ENCODE results near the gene SLFN14. TPM values are rescaled to one million over a fixed set of nuclear protein-coding genes. Genes with fewer than 3 reads are reported as not detected.

SLFN14 gene
- total RNA-seq, 5 donors from 2014 or later (not counting 1 experiment from before 2014, with no cell fraction given), result not detected

- H3K27ac Mint-ChIP-seq, result peak overlapping the region in 1 of 2 donors; percentile 42
Observed at GRCh38 chr17:35584061-35584460, 23.4 kb upstream of the SLFN14 start.

GRCh38 chr17:35578929-35579432 is 18.4 kb upstream of the SLFN14 start:
- WGBS (ENCODE audit: insufficient coverage), result 1% methylated on average over 8 of the region's 11 CpGs
- Mint-ChIP-seq H3K9me3 (no peaks in the 10 kb centered on the region), H3K4me3 (peak overlapping the region; percentile 94 to 97 (median 97)), H3K27me3 (no peaks in the 10 kb centered on the region), H3K36me3 (peaks cover 5% of the 10 kb centered on the region), H3K27ac (peak overlapping the region; percentile 99), H3K4me1 (peaks cover 27 to 36% (median 28%) of the 10 kb centered on the region in 3 donors)
- Histone ChIP-seq H3K4me3 (ENCODE audit: control insufficient read depth in 1 of 2, extremely low read depth in 1 of 2, low read length in 1 of 2) (peak overlapping the region; percentile 78 to 89), H3K27ac (ENCODE audit: low read length) (peak overlapping the region; percentile 94), H3K27me3 (replicated peaks in 1 of 2; ENCODE audit: control insufficient read depth in 2 of 2, extremely low read depth in 1 of 2, insufficient read depth in 2 of 2, low read length in 1 of 2) (no peaks in the 10 kb centered on the region), H3K4me1 (ENCODE audit: control insufficient read depth in 1 of 2, extremely low read depth in 1 of 2, insufficient read depth in 2 of 2, low read length in 2 of 2) (peaks cover 14 to 15% of the 10 kb centered on the region in 2 experiments), H3K36me3 (ENCODE audit: control insufficient read depth in 2 of 2, extremely low read depth in 1 of 2, insufficient read depth in 1 of 2, low read length in 1 of 2) (peaks cover 2 to 8% of the 10 kb centered on the region in 2 donors), H3K9me3 (no peaks in the 10 kb centered on the region)
- ATAC-seq (replicated peaks in 1 of 4) (peak in 2 of 4 experiments; percentile 11 to 12), DNase-seq (peak in 1 of 35 experiments; percentile 35)
- ChIA-PET CTCF (interaction anchor here in 1 of 2 donors (0.6 to 2.7 kb wide), 11 partner anchors 8 to 489 kb away, joined by 3 to 12 read pairs (median 5); partner anchors contain the start of genes AP2B1 and TAF15), POLR2A (interaction anchor here (0.6 to 1.2 kb wide), 14 partner anchors 8 to 233 kb away, joined by 3 to 10 read pairs (median 3); partner anchors contain the start of genes AP2B1 (in 2 of the 2) and TAF15 (in 1 of the 2))

More at GRCh38 chr17:35584061-35584460, 23.4 kb upstream of the SLFN14 start:
- no peaks in the 10 kb centered on the region for H3K9me3 ChIP-seq
- ChIA-PET CTCF (no interaction called here), POLR2A (no interaction called here)
- no peaks in the 10 kb centered on the region for H3K36me3 ChIP-seq (ENCODE audit: control insufficient read depth in 2 of 2, extremely low read depth in 1 of 2, insufficient read depth in 1 of 2, low read length in 1 of 2)
- no peaks in the 10 kb centered on the region for H3K9me3 Mint-ChIP-seq
- 80% methylated on average over 1 of the region's 1 CpG for WGBS (ENCODE audit: insufficient coverage)
- H3K27me3 Mint-ChIP-seq, result no peaks in the 10 kb centered on the region
- H3K27ac ChIP-seq (ENCODE audit: low read length), result no peak overlapping the region
- no peak overlapping the region for H3K4me3 ChIP-seq (ENCODE audit: control insufficient read depth in 1 of 2, extremely low read depth in 1 of 2, low read length in 1 of 2)
- no peaks in the 10 kb centered on the region for H3K36me3 Mint-ChIP-seq
- no peak overlapping the region for H3K4me3 Mint-ChIP-seq
- DNase-seq (no peak), ATAC-seq (replicated peaks in 1 of 4) (no peak)
- H3K27me3 ChIP-seq (replicated peaks in 1 of 2; ENCODE audit: control insufficient read depth in 2 of 2, extremely low read depth in 1 of 2, insufficient read depth in 2 of 2, low read length in 1 of 2), result peaks cover 0 to 4% of the 10 kb centered on the region in 2 experiments
- peaks cover 28 to 29% (median 28%) of the 10 kb centered on the region in 3 donors for H3K4me1 Mint-ChIP-seq
- peaks cover 16 to 18% of the 10 kb centered on the region in 2 experiments for H3K4me1 ChIP-seq (ENCODE audit: control insufficient read depth in 1 of 2, extremely low read depth in 1 of 2, insufficient read depth in 2 of 2, low read length in 2 of 2)

GRCh38 chr17:35578197-35578928 is 17.7 kb upstream of the SLFN14 start, which contains the start of gene PEX12:
PEX12 (minus strand) TSS chr17:35578571; CDS start chr17:35578021, 550 bp downstream.
- under 1% methylated on average over 38 of the region's 45 CpGs for WGBS (ENCODE audit: insufficient coverage)
- ChIA-PET POLR2A (interaction anchor here (0.5 to 1.2 kb wide), 15 partner anchors 8 to 232 kb away, joined by 3 to 10 read pairs (median 3); partner anchors contain the start of genes AP2B1 (in 2 of the 2) and TAF15 (in 1 of the 2)), CTCF (interaction anchor here in 1 of 2 donors (0.5 to 2.7 kb wide), 13 partner anchors 8 to 489 kb away, joined by 3 to 12 read pairs (median 4); partner anchors contain the start of genes AP2B1 and TAF15)
- peak within 1 kb of the TSS; percentile 78 to 89 for H3K4me3 ChIP-seq (ENCODE audit: control insufficient read depth in 1 of 2, extremely low read depth in 1 of 2, low read length in 1 of 2)
- Mint-ChIP-seq H3K4me1 (peaks cover 27 to 36% (median 28%) of the 10 kb centered on the region in 3 donors), H3K9me3 (no peaks in the 10 kb centered on the region), H3K4me3 (peak within 1 kb of the TSS; percentile 94 to 97 (median 97)), H3K27me3 (no peaks in the 10 kb centered on the region), H3K27ac (peak within 1 kb of the TSS; percentile 99), H3K36me3 (peaks cover 5% of the 10 kb centered on the region)
- H3K9me3 ChIP-seq, result no peaks in the 10 kb centered on the region
- DNase-seq (peak; percentile 72 to 94 (median 87)), ATAC-seq (replicated peaks in 1 of 4) (peak; percentile 97 to 99 (median 98))
- H3K36me3 ChIP-seq (ENCODE audit: control insufficient read depth in 2 of 2, extremely low read depth in 1 of 2, insufficient read depth in 1 of 2, low read length in 1 of 2), result peaks cover 2 to 8% of the 10 kb centered on the region in 2 donors
- peaks cover 14 to 15% of the 10 kb centered on the region in 2 experiments for H3K4me1 ChIP-seq (ENCODE audit: control insufficient read depth in 1 of 2, extremely low read depth in 1 of 2, insufficient read depth in 2 of 2, low read length in 2 of 2)
- H3K27ac ChIP-seq (ENCODE audit: low read length), result peak within 1 kb of the TSS; percentile 94
- H3K27me3 ChIP-seq (replicated peaks in 1 of 2; ENCODE audit: control insufficient read depth in 2 of 2, extremely low read depth in 1 of 2, insufficient read depth in 2 of 2, low read length in 1 of 2), result no peaks in the 10 kb centered on the region

- no peaks in the 10 kb centered on the region for H3K27me3 Mint-ChIP-seq
- H3K27me3 ChIP-seq (replicated peaks in 1 of 2; ENCODE audit: control insufficient read depth in 2 of 2, extremely low read depth in 1 of 2, insufficient read depth in 2 of 2, low read length in 1 of 2), result no peaks in the 10 kb centered on the region
- H3K9me3 Mint-ChIP-seq, result no peaks in the 10 kb centered on the region
- H3K36me3 ChIP-seq (ENCODE audit: control insufficient read depth in 2 of 2, extremely low read depth in 1 of 2, insufficient read depth in 1 of 2, low read length in 1 of 2), result peaks cover 2 to 8% of the 10 kb centered on the region in 2 donors
- H3K4me1 ChIP-seq (ENCODE audit: control insufficient read depth in 1 of 2, extremely low read depth in 1 of 2, insufficient read depth in 2 of 2, low read length in 2 of 2), result peaks cover 14 to 15% of the 10 kb centered on the region in 2 experiments
- peak overlapping the region; percentile 94 for H3K27ac ChIP-seq (ENCODE audit: low read length)
- ATAC-seq (replicated peaks in 1 of 4) (no peak), DNase-seq (no peak)
- H3K4me3 ChIP-seq (ENCODE audit: control insufficient read depth in 1 of 2, extremely low read depth in 1 of 2, low read length in 1 of 2), result peak overlapping the region; percentile 78 to 89
- peak overlapping the region; percentile 94 to 97 (median 97) for H3K4me3 Mint-ChIP-seq
- H3K27ac Mint-ChIP-seq, result peak overlapping the region; percentile 99
- H3K36me3 Mint-ChIP-seq, result peaks cover 5% of the 10 kb centered on the region
- ChIA-PET CTCF (interaction anchor here in 1 of 2 donors (0.9 to 2.7 kb wide), 5 partner anchors 9 to 488 kb away, joined by 3 to 12 read pairs (median 6); partner anchors contain the start of gene AP2B1), POLR2A (interaction anchor here (0.5 to 1.2 kb wide), 8 partner anchors 8 to 231 kb away, joined by 3 to 10 read pairs (median 3); partner anchors contain the start of genes AP2B1 (in 2 of the 2) and TAF15 (in 1 of the 2))
- no peaks in the 10 kb centered on the region for H3K9me3 ChIP-seq
- WGBS (ENCODE audit: insufficient coverage), result 9% methylated on average over 3 of the region's 8 CpGs
- peaks cover 27 to 36% (median 28%) of the 10 kb centered on the region in 3 donors for H3K4me1 Mint-ChIP-seq
Observed at GRCh38 chr17:35577830-35578196, 17.2 kb upstream of the SLFN14 start.

- Mint-ChIP-seq H3K4me3 (no peak overlapping the region), H3K4me1 (peaks cover 30 to 39% (median 34%) of the 10 kb centered on the region in 3 donors), H3K9me3 (no peaks in the 10 kb centered on the region), H3K27me3 (no peaks in the 10 kb centered on the region), H3K27ac (peak overlapping the region; percentile 2 to 99), H3K36me3 (peaks cover 5% of the 10 kb centered on the region)
- Histone ChIP-seq H3K9me3 (no peaks in the 10 kb centered on the region), H3K27me3 (replicated peaks in 1 of 2; ENCODE audit: control insufficient read depth in 2 of 2, extremely low read depth in 1 of 2, insufficient read depth in 2 of 2, low read length in 1 of 2) (no peaks in the 10 kb centered on the region), H3K4me1 (ENCODE audit: control insufficient read depth in 1 of 2, extremely low read depth in 1 of 2, insufficient read depth in 2 of 2, low read length in 2 of 2) (peaks cover 14 to 15% of the 10 kb centered on the region in 2 experiments), H3K4me3 (ENCODE audit: control insufficient read depth in 1 of 2, extremely low read depth in 1 of 2, low read length in 1 of 2) (no peak overlapping the region), H3K36me3 (ENCODE audit: control insufficient read depth in 2 of 2, extremely low read depth in 1 of 2, insufficient read depth in 1 of 2, low read length in 1 of 2) (peaks cover 2 to 8% of the 10 kb centered on the region in 2 donors), H3K27ac (ENCODE audit: low read length) (no peak overlapping the region)
- ATAC-seq (replicated peaks in 1 of 4) (no peak), DNase-seq (no peak)
- POLR2A ChIA-PET, result interaction anchor here (0.6 to 0.7 kb wide), 4 partner anchors 10 to 243 kb away, joined by 3 to 8 read pairs (median 4); no protein-coding TSS in a partner anchor
- 100% methylated on average over 2 of the region's 3 CpGs for WGBS (ENCODE audit: insufficient coverage)
- CTCF ChIA-PET, result interaction anchor here in 1 of 2 donors (0.7 to 1.7 kb wide), 2 partner anchors 262 to 595 kb away, joined by 4 to 6 read pairs; no protein-coding TSS in a partner anchor
Observed at GRCh38 chr17:35575759-35576158, 15.1 kb upstream of the SLFN14 start.

- POLR2A ChIA-PET, result no interaction called here
- no peaks in the 10 kb centered on the region for H3K27me3 Mint-ChIP-seq
- CTCF ChIA-PET, result interaction anchor here in 1 of 2 donors (0.7 kb wide), 2 partner anchors 20 to 142 kb away, joined by 3 read pairs; no protein-coding TSS in a partner anchor
- H3K4me1 Mint-ChIP-seq, result peaks cover 34 to 43% (median 36%) of the 10 kb centered on the region in 3 donors
- Histone ChIP-seq H3K4me1 (ENCODE audit: control insufficient read depth in 1 of 2, extremely low read depth in 1 of 2, insufficient read depth in 2 of 2, low read length in 2 of 2) (peaks cover 3 to 28% of the 10 kb centered on the region in 2 experiments), H3K36me3 (ENCODE audit: control insufficient read depth in 2 of 2, extremely low read depth in 1 of 2, insufficient read depth in 1 of 2, low read length in 1 of 2) (peaks cover 0 to under 1% of the 10 kb centered on the region in 2 donors), H3K27me3 (replicated peaks in 1 of 2; ENCODE audit: control insufficient read depth in 2 of 2, extremely low read depth in 1 of 2, insufficient read depth in 2 of 2, low read length in 1 of 2) (no peaks in the 10 kb centered on the region), H3K4me3 (ENCODE audit: control insufficient read depth in 1 of 2, extremely low read depth in 1 of 2, low read length in 1 of 2) (no peak overlapping the region), H3K27ac (ENCODE audit: low read length) (no peak overlapping the region), H3K9me3 (no peaks in the 10 kb centered on the region)
- peak overlapping the region; percentile 60 to 97 (median 95) for H3K4me3 Mint-ChIP-seq
- no peaks in the 10 kb centered on the region for H3K36me3 Mint-ChIP-seq
- ATAC-seq (replicated peaks in 1 of 4) (no peak), DNase-seq (no peak)
- peak overlapping the region; percentile 5 to 28 for H3K27ac Mint-ChIP-seq
- H3K9me3 Mint-ChIP-seq, result no peaks in the 10 kb centered on the region
- WGBS (ENCODE audit: insufficient coverage), result 100% methylated on average over 1 of the region's 2 CpGs
Observed at GRCh38 chr17:35569405-35569804, 8.8 kb upstream of the SLFN14 start.
